ENCODE data around the gene ISCU.

Gene ISCU

DNA sequence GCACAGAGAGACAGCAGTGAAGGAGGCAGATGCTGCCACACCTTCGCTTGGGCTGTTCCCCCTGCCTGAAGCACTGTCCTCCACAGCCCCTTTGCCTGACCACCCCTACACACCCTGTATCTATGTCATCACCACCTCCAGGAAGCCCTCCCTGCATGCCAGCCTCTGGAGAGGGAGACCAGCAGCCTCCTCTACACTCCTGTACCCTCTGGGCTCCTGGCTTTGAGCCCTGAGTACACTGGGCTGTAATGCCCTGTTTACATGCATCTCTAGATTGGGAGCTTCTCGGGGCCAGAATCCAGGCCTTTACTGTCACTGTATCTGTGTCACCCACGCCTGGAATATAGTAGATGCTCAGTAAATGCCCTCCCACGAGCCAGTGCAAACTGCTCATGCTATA is 41.3 kb downstream of the ISCU start:
- H4K20me1 ChIP-seq (ENCODE audit: low read depth, low read length): no peaks in the 10 kb centered on the region
- no peaks in the 10 kb centered on the region for H3F3A ChIP-seq (ENCODE audit: insufficient read depth)
- H3K4me3 ChIP-seq (ENCODE audit: insufficient read depth, low read length, poor library complexity, severe bottlenecking): no peak overlapping the region
- H3K4me2 ChIP-seq (ENCODE audit: low read depth, low read length, poor library complexity, severe bottlenecking): no peak overlapping the region
- no peaks in the 10 kb centered on the region for H3K36me3 ChIP-seq (ENCODE audit: low read length)
- H3K9me3 ChIP-seq (ENCODE audit: insufficient read depth, low read length): no peaks in the 10 kb centered on the region
- no peak for TF ChIP-seq CTCF (IDR thresholded peaks at IDR 0.05; ENCODE audit: insufficient read depth, low read length, poor library complexity, severe bottlenecking)
- no peak for TF ChIP-seq EZH2phosphoT487 (conservative IDR thresholded peaks at IDR 0.05; ENCODE audit: low read length)
- H2AFZ ChIP-seq (ENCODE audit: low read depth, low read length, severe bottlenecking): no peak overlapping the region
- H3K27me3 ChIP-seq (ENCODE audit: low read length): no peaks in the 10 kb centered on the region
- H3K27ac ChIP-seq (ENCODE audit: low read depth, low read length): no peak overlapping the region
- H3K79me2 ChIP-seq (ENCODE audit: insufficient read depth, low read length): no peaks in the 10 kb centered on the region
- H3K9ac ChIP-seq (ENCODE audit: low read length): no peak overlapping the region
- no peaks in the 10 kb centered on the region for H3K9me2 ChIP-seq (replicated peaks; ENCODE audit: insufficient read depth, low read length)

DNA sequence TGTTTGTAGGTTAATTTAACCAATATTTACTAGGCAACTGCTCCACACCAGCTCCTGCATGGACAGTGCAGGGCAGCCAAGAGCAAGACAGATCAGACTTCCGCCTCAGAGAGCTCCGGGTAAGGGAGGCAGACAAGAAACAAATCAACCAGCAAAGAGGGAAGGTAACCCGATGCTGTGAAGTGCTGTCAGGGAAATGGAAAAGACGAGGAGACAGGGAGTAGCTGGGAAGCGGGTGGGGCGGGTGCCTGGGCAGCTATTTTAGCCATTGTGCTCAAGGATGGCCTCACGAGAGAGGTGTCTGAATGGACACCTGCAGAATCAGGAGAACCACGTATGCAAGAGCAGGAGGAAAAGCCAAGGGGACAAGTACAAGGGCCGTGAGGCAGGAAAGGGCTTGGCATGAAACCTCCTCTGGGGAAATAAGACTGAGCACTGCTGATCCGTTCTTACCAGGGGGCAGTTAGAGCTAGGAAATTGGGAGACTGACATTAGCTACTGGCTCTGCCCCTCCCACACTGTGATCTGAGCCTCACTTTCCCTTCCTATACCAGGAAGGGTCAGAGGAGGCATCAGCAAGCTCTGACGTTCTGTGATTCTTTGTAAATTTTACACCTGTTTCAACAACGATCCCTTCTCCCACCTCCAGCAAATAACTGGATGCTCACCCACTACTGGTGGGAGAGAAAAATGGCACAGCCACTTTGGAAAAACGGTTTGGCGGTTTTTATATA is 42.0 kb downstream of the ISCU start:
- H3K36me3 ChIP-seq (ENCODE audit: low read length): no peaks in the 10 kb centered on the region

DNA sequence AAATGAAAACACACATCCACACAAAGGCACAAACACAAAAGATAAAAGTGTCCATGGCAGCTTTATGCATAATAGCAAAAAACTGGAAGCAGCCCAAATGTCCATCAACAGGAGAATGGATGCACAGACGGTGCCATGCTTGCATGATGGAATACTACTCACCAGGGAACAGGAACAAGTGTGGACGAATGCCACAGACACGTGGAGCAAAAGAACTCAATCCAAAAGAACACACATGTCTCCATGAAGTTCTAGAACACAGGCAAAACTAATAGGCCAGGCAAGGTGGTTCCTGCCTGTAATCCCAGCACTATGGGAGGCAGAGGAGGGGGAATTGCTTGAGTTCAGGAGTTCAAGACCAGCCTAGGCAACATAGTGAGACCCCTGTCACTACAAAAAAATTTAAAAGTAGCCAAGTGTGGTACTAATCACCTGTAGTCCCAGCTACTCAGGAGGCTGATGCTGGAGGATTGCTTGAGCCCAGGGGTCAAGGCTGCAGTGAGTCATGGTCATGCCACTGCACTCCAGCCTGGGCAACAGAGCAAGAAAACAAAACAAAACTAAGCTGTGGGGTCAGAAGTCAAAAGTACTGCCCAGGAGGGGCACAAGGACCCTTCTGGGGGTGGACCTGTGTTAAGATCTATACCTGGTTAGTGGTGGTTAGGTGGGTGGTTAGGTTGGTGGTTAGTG is 42.7 kb downstream of the ISCU start:
- Histone ChIP-seq H3K4me2 (ENCODE audit: low read depth, low read length, poor library complexity, severe bottlenecking) (no peak overlapping the region), H3F3A (ENCODE audit: insufficient read depth) (no peaks in the 10 kb centered on the region), H3K9me3 (ENCODE audit: insufficient read depth, low read length) (no peaks in the 10 kb centered on the region), H3K9ac (ENCODE audit: low read length) (no peak overlapping the region), H3K9me2 (replicated peaks; ENCODE audit: insufficient read depth, low read length) (no peaks in the 10 kb centered on the region), H3K27me3 (ENCODE audit: low read length) (no peaks in the 10 kb centered on the region), H3K36me3 (ENCODE audit: low read length) (no peaks in the 10 kb centered on the region), H2AFZ (ENCODE audit: low read depth, low read length, severe bottlenecking) (no peak overlapping the region), H4K20me1 (ENCODE audit: low read depth, low read length) (no peaks in the 10 kb centered on the region), H3K79me2 (ENCODE audit: insufficient read depth, low read length) (no peaks in the 10 kb centered on the region), H3K27ac (ENCODE audit: low read depth, low read length) (no peak overlapping the region), H3K4me3 (ENCODE audit: insufficient read depth, low read length, poor library complexity, severe bottlenecking) (no peak overlapping the region)
- TF ChIP-seq CTCF (IDR thresholded peaks at IDR 0.05; ENCODE audit: insufficient read depth, low read length, poor library complexity, severe bottlenecking): no peak
- no peak for TF ChIP-seq EZH2phosphoT487 (conservative IDR thresholded peaks at IDR 0.05; ENCODE audit: low read length)

More for the DNA sequence above, 42.0 kb downstream of the ISCU start:
- H3K4me2 ChIP-seq (ENCODE audit: low read depth, low read length, poor library complexity, severe bottlenecking): no peak overlapping the region
- H3K79me2 ChIP-seq (ENCODE audit: insufficient read depth, low read length): no peaks in the 10 kb centered on the region
- H3K27ac ChIP-seq (ENCODE audit: low read depth, low read length): no peak overlapping the region
- H3K9me2 ChIP-seq (replicated peaks; ENCODE audit: insufficient read depth, low read length): no peaks in the 10 kb centered on the region
- H3F3A ChIP-seq (ENCODE audit: insufficient read depth): no peaks in the 10 kb centered on the region
- H3K9ac ChIP-seq (ENCODE audit: low read length): no peak overlapping the region
- no peak overlapping the region for H2AFZ ChIP-seq (ENCODE audit: low read depth, low read length, severe bottlenecking)
- no peak for TF ChIP-seq CTCF (IDR thresholded peaks at IDR 0.05; ENCODE audit: insufficient read depth, low read length, poor library complexity, severe bottlenecking)
- no peak for TF ChIP-seq EZH2phosphoT487 (conservative IDR thresholded peaks at IDR 0.05; ENCODE audit: low read length)
- no peaks in the 10 kb centered on the region for H3K9me3 ChIP-seq (ENCODE audit: insufficient read depth, low read length)
- no peaks in the 10 kb centered on the region for H3K27me3 ChIP-seq (ENCODE audit: low read length)
- H4K20me1 ChIP-seq (ENCODE audit: low read depth, low read length): no peaks in the 10 kb centered on the region
- H3K4me3 ChIP-seq (ENCODE audit: insufficient read depth, low read length, poor library complexity, severe bottlenecking): no peak overlapping the region
